Ishikawa (cell line): ENCODE data around the gene SH3D21.

Source experiments
- CEBPB ChIP-seq: IDR thresholded peaks from 2 replicates; pipeline ENCODE4 v1.6.1; 2012
- CREB1 ChIP-seq: IDR thresholded peaks from 2 replicates; pipeline ENCODE4 v1.6.1; 2012; ENCODE audit warnings: low read depth
- EGR1 ChIP-seq: IDR thresholded peaks from 2 replicates; pipeline ENCODE4 v1.6.1; 2012
- EP300 ChIP-seq: IDR thresholded peaks from 2 replicates; pipeline ENCODE4 v1.6.1; 2012; ENCODE audit warnings: borderline replicate concordance
- FOXM1 ChIP-seq: IDR thresholded peaks from 2 replicates; pipeline ENCODE4 v1.6.1; 2012; ENCODE audit warnings: low read depth, borderline replicate concordance
- NFIC ChIP-seq: IDR thresholded peaks from 2 replicates; pipeline ENCODE4 v1.6.1; 2012
- RAD21 ChIP-seq: IDR thresholded peaks from 2 replicates; pipeline ENCODE4 v1.6.1; 2012; ENCODE audit warnings: low read depth
- TAF1 ChIP-seq: IDR thresholded peaks from 2 replicates; pipeline ENCODE4 v1.6.1; 2012; ENCODE audit warnings: low read depth, mild to moderate bottlenecking
- TCF12 ChIP-seq: IDR thresholded peaks from 2 replicates; pipeline ENCODE4 v1.6.1; 2012; ENCODE audit warnings: low read depth
- TEAD4 ChIP-seq: IDR thresholded peaks from 2 replicates; pipeline ENCODE4 v1.6.1; 2012
- YY1 ChIP-seq: IDR thresholded peaks from 2 replicates; pipeline ENCODE4 v1.6.1; 2012; ENCODE audit warnings: low read depth
- ZBTB7A ChIP-seq: IDR thresholded peaks from 2 replicates; pipeline ENCODE4 v1.6.1; 2012; ENCODE audit warnings: low read depth
- TF ChIP-seq, protein P1 (sequence below): IDR thresholded peaks from 2 replicates; pipeline ENCODE4 v1.6.1; 2012
- TF ChIP-seq, protein P2 (sequence below): IDR thresholded peaks from 2 replicates; pipeline ENCODE4 v1.6.1; 2012
- TF ChIP-seq, protein P3 (sequence below): IDR thresholded peaks from 2 replicates; pipeline ENCODE4 v1.6.1; 2012; ENCODE audit warnings: low read depth, mild to moderate bottlenecking

The SH3D21 gene

GRCh38 chr1:36269408-36269838 is 36.7 kb upstream of the SH3D21 start:
- TF ChIP-seq, protein P1, sequence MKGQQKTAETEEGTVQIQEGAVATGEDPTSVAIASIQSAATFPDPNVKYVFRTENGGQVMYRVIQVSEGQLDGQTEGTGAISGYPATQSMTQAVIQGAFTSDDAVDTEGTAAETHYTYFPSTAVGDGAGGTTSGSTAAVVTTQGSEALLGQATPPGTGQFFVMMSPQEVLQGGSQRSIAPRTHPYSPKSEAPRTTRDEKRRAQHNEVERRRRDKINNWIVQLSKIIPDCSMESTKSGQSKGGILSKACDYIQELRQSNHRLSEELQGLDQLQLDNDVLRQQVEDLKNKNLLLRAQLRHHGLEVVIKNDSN = no peak
- TF ChIP-seq EP300 = no peak
- no peak for TF ChIP-seq ZBTB7A
- TF ChIP-seq TCF12 = no peak
- no peak for TF ChIP-seq NFIC
- TF ChIP-seq TAF1 = no peak
- no peak for TF ChIP-seq CREB1
- TF ChIP-seq FOXM1 = no peak
- TF ChIP-seq YY1 = no peak
- no peak for TF ChIP-seq TEAD4

DNA sequence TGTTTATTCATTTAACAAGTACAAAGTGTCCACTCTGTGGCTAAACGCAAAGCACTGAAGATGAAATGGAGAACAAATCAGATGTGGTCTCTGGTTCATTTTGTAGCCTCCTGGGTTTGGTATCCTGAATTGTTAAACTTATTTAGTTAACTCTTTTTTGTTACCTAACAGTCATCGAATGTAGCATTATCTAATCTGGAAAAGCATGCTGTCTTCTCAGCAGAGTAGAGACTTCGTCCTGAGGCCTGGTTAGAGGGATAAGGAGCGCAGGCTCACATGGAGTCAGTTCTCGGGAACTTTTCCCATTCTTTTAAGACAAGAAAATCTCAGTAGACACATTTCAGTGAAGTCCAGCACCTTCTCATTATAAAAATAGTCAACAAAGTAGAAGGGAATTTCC is 33.1 kb upstream of the SH3D21 start:
- TF ChIP-seq, protein P2, sequence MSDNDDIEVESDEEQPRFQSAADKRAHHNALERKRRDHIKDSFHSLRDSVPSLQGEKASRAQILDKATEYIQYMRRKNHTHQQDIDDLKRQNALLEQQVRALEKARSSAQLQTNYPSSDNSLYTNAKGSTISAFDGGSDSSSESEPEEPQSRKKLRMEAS = no peak
- TF ChIP-seq TAF1 (no peak), YY1 (no peak), EGR1 (no peak)

- no peak for TF ChIP-seq TAF1
- TF ChIP-seq FOXM1 = no peak
- TF ChIP-seq TCF12 = no peak
- TF ChIP-seq TEAD4 = no peak
- no peak for TF ChIP-seq EP300
- no peak for TF ChIP-seq YY1
- TF ChIP-seq, protein P2 = no peak
Measured at GRCh38 chr1:36274201-36274600, 32.0 kb upstream of the SH3D21 start.

- TF ChIP-seq, protein P2 = no peak
- TF ChIP-seq TCF12 = no peak
- no peak for TF ChIP-seq EP300
- no peak for TF ChIP-seq CEBPB
- TF ChIP-seq, protein P1 = no peak
- TF ChIP-seq NFIC = no peak
- TF ChIP-seq TAF1 = no peak
- TF ChIP-seq ZBTB7A = no peak
Measured at GRCh38 chr1:36276688-36277087, 29.5 kb upstream of the SH3D21 start.

GRCh38 chr1:36279110-36279788 is 26.9 kb upstream of the SH3D21 start:
- TF ChIP-seq EGR1 (no peak), ZBTB7A (no peak), FOXM1 (no peak), YY1 (no peak), CREB1 (no peak), NFIC (no peak), CEBPB (no peak), RAD21 (no peak), TEAD4 (no peak), TCF12 (no peak), EP300 (no peak)
- TF ChIP-seq, protein P3, sequence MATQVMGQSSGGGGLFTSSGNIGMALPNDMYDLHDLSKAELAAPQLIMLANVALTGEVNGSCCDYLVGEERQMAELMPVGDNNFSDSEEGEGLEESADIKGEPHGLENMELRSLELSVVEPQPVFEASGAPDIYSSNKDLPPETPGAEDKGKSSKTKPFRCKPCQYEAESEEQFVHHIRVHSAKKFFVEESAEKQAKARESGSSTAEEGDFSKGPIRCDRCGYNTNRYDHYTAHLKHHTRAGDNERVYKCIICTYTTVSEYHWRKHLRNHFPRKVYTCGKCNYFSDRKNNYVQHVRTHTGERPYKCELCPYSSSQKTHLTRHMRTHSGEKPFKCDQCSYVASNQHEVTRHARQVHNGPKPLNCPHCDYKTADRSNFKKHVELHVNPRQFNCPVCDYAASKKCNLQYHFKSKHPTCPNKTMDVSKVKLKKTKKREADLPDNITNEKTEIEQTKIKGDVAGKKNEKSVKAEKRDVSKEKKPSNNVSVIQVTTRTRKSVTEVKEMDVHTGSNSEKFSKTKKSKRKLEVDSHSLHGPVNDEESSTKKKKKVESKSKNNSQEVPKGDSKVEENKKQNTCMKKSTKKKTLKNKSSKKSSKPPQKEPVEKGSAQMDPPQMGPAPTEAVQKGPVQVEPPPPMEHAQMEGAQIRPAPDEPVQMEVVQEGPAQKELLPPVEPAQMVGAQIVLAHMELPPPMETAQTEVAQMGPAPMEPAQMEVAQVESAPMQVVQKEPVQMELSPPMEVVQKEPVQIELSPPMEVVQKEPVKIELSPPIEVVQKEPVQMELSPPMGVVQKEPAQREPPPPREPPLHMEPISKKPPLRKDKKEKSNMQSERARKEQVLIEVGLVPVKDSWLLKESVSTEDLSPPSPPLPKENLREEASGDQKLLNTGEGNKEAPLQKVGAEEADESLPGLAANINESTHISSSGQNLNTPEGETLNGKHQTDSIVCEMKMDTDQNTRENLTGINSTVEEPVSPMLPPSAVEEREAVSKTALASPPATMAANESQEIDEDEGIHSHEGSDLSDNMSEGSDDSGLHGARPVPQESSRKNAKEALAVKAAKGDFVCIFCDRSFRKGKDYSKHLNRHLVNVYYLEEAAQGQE = no peak
- TF ChIP-seq, protein P2 = no peak
- TF ChIP-seq, protein P1 = no peak

- TF ChIP-seq, protein P1 = no peak
- TF ChIP-seq FOXM1 (no peak), RAD21 (no peak), EGR1 (no peak), CREB1 (no peak), CEBPB (no peak), TEAD4 (no peak), YY1 (no peak), ZBTB7A (no peak), TCF12 (no peak), TAF1 (no peak), EP300 (no peak), NFIC (no peak)
- TF ChIP-seq, protein P2 = no peak
- TF ChIP-seq, protein P3 = no peak
Measured at GRCh38 chr1:36279789-36280296, 26.3 kb upstream of the SH3D21 start.
